SKM-1 (cell line): ENCODE measurements around the gene PHLPP2.

Experiments used
- DNase-seq: peaks from one replicate; lab custom pipeline; 2025; ENCODE audit not compliant: unreplicated experiment; lab: John Stamatoyannopoulos, UW

The PHLPP2 gene

DNA sequence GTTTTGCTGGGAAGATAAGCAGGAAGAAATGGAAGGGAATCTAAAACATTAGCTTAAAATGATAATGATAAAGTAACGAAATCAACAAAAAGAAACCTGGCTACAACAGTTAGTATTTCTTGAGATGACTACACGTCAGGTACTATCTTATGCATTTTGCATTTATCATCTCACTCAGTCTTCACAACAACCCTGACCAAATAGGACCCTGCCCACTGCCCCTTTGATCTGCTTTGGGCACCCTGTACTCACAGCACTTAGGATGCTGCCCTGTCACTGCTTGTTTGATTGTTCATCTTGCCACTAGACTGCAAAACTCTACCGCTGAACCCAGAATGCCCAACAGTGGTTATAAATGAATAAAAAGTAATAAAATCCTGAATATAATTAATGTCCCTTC lies 53.3 kb downstream of the PHLPP2 start:
- DNase-seq: no peak

DNA sequence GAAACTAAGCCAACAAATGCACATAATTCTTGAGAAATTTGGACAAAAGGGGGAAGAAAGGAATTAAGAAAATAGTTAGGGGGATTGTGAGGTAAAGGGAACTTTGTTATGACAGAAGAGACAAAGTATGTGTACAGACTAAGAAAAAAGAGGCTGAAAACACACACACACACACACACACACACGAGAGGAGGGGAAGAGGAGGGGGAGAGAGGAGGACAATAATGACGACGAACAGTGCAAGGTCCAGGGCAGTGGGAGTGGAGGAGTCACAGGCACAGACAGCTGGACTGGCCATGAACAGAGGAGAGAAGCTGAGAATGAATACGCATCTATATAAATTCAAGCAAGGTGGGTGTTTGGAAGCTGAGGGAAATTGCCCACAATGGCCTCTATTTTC lies 54.0 kb downstream of the PHLPP2 start:
- DNase-seq: no peak

DNA sequence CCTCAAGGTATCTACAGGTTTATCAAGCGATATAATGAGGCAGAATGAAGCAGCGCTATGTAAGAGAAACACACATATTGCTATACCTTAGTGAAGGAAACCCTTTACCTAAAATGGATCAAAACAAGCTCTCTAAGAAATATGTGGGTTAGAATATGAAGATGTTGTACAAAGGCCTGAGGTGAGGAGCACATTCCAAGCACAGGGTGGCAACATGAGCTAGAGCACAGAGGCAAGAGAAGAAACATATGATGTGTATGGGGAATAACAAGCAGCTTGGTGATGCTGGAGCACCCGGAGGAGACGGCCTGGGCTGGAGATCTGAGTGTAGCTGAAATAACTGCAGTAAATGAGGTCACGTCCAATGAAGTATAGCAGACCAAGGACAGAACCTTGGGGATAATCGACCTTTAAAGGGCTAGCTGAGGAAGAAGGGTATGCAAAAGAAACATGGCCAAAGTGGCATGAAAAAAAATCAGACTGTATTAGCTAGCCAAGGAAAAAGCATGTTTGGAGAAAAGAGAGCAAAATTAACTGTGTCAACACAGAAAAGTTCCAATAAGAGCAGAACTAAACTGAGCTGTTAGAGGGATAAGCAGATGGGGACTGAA lies 54.5 kb downstream of the PHLPP2 start:
- no peak for DNase-seq

DNA sequence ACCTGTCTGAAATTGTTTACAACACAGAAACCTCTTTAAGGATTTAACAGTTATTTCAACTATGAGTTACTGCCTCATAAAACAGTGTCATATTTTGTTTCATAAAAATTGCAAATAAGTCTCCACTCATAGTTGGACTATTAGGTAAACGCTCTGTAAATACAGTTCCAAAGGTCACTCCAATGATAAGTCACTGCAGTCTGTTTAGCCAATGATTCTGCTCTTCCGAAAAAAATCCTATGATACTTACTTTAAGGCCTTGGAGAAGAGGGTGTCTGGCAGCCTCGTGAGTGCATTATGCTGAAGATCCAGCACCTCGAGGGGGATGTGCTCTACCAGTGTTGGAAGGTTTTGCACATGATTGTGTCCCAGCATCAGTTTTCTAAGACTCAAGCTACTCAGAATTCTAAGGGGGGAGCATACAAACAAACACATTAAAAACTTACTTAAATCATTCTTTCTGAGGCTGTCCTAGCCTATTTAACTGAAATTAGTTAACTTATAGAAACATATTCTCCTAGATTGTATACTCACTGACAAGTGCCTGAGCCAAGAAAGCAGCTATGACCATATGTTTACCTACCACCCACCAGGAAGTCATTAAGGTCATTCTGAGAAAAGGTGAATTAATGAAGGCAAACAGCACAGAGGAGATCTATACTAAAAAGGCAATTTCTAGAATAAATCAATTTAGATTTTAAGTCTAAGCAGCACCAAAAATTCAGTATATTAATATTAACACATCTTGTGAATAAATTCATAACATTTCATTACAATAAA lies 57.4 kb downstream of the PHLPP2 start:
- no peak for DNase-seq

DNA sequence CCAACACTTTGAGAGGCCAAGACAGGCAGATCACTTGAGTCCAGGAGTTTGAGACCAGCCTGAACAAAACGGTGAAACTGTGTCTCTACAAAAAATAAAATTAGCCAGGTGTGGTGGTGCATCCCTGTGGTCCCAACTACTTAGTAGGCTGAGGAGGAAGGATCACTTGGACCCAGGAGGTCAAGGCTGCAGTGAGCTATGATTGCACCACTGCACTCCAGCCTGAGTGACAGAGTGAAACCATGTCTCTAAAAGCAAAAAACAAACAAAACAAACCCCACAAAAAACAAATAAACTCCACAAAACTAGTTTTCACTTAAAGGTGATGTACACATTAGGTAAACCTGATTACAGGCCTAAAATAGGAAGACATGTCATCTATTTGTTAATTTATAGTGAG lies 58.2 kb downstream of the PHLPP2 start:
- DNase-seq: no peak

DNA sequence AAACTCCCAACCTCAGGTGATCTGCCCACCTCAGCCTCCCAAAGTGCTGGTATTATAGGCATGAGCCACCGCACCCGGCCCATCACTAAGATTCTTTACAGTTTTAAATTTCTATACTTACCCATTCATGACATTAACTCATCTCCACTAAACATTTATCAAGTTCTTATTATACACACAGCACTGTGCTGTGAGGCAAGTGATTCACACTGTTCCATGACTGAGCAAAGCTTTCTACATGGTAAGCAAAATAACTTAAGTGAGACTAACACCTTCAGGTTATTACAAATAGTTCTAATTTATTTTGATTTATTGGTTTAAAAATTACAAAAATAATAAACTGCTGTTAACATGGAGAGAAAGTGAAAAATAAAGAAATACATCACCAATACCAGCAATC lies 65.0 kb downstream of the PHLPP2 start:
- no peak for DNase-seq

DNA sequence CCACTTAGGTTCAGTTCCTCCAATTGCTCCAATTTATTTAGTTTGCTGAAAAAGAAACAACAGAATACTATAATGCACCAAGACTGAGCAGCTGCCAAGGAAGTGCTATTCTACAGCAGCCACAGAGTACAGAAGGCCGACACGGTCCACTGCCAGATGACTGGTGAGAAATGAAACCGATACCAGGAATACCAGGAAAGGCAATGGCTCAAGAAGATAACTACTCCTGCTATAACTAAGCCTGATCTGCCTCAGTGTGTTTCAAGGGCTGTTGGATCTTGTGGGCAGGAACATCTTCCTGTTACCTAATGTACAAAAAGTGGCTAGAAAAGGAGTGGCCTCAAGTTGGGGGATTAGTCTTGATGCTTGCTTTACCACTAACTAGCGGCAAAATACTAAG lies 65.7 kb downstream of the PHLPP2 start:
- no peak for DNase-seq

DNA sequence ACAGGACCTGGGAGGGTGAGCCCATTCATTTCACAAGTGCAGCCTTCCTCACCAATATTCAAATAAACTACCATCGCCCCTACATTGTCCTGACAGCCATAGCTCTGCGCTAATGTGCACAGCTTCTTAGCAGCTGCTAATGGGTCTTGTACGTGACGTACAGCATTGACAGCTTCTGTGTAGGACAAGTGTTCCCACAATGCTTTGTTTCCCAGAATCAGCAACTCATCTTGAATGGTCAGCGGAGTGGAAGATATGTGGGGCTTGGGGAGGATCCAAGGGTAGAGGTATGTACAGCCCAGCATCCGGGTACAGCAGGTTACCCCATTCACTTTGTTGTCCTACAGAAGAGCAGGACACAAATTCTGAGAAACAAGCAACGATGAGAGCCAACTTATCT lies 74.8 kb downstream of the PHLPP2 start:
- DNase-seq: no peak

DNA sequence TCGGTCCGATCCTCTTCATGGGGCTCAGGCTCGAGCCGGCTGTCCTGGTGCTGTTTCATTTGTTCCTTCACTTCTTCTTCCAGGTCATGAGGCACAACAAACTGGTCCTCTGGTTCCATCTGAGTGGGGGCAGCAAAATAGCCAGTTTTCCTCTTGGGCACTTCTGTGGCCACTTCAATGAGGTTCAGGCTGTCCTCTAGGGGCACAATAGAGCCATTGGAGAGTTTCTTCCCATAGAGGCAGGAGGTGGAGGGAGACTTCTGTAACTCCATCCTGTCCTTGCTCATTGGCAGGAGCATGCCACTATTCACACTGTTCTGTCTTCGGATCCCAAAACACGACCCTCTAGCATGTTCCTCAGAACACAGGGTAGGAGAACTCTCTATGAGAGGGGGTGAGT lies 75.6 kb downstream of the PHLPP2 start:
- DNase-seq: no peak

DNA sequence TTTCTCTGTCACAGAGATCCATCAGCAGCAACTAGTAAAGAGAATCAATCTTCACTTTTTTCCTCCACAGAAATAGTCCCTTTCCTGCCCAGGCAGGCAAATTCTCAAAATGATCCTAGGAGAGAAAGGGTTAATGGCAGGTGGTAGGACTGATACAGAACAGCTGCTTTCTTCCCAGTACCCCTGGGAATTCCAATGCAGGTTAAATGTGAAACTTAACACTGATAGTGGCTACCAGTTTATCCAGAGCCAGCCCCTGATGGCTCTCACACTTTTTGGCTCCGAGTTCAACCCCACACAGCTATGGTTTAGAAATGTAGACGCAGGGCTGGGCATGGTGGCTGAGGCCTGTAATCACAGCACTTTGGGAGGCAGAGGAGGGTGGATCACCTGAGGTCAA lies 76.3 kb downstream of the PHLPP2 start:
- no peak for DNase-seq

DNA sequence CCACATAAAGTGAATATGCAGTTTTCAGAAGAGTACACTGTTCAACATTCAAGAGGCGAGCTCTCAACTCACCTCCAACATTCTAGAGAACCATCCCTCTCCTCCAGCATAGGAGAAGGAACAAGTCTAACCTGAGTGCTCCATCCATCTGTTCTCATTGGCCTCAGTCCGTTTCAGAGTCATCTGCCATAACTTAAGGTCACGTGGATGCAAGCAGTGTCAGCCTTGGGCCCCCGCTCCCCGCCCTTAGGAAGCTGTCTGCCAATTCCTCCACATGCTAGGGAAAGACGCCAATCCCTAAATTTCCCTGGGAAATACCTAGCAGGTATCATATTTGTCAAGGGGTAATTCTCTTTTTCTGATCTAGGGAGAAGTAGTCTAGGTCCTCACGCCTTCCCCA lies 77.1 kb downstream of the PHLPP2 start:
- DNase-seq: no peak

DNA sequence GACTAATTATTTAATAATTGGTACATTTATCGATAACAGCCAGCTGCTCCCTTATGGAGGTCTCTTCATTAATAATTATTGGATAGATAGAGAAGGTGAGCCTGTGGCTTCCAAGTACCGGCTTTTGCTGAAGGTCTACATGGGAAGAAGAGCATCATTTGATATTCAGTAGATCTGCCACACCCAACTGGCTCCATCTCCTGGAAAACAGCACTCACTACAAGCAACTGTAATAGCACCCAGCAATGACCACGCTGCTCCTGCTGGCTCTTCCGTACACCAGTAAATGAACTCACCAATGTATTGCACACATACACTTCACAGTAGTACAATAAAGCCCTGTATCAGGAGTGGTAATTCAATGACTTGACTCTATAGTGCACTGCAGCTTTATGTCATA lies 79.1 kb downstream of the PHLPP2 start:
- no peak for DNase-seq

DNA sequence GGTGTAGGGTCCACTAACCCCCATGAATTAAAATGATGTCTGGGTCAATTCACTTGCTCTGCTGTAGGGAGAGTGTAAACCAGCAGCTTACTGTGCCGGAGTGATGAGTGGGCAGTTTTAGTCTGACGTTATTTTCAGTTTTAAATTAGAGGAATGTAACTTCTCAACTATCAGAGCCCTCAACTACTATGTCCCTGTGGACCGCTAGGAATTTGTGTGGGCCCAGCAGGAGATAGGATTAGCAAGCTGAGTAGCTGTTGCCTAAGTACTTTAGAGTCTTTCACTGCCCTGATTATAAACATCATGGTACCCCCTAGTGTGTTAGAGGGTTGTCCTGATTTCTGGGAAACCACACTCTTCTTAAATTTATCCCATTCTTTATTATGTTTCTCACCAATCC lies 87.1 kb downstream of the PHLPP2 start:
- no peak for DNase-seq

DNA sequence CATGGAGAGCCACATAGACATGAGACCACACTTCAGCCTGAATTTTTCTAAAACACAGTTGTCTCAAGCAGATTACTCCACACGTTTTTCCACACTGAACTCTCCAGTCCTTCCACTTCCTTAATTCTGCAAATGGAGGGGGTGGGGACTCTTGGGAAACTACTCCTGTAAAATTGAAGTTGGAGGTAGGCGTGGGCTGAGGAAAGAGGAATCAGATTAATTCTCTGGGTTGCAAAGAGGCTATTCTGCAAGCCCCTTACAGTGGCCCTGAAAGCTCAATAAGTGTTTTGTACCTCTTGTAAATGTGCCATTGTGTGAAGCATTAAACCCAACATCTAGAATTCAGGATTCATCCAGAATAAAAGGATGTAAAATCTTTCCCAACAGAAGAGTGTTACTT lies 88.9 kb downstream of the PHLPP2 start:
- DNase-seq: no peak

DNA sequence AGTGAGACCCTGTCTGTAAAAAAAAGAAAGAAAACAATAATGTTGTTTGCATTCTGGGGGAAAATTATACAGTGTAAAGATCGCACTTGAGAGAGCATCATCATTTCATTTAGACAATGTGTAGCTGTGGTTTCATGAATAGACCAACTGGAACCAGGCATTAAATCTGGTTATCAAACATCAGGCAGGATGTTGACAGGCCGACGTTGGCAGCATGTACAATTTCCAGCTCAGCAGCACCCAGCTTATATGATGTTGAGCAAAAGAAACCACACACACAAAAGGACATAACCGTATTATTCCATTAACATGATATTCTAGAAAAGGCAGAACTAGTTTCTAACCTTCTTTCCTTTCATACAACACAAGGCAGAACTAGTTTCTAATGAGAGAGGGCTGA lies 92.7 kb downstream of the PHLPP2 start:
- DNase-seq: no peak

DNA sequence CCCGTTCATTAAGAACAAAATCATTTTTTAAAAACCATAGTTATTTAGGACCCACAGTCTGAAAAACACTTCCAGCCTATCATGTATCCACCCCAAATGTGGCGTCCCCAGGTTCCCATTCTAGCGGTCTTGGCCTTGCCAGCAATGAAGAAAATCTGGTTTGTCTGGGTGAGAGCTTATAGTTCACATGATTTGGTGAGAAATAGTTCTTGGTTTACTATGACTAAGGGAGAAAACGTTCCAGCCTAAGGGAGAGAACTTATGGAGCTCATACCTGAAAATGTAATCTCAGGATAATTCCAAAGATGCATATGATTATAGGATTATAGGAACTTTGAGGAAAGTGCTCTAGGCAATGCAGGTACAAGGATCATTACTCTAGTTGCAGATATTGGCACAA lies 93.7 kb downstream of the PHLPP2 start:
- no peak for DNase-seq

DNA sequence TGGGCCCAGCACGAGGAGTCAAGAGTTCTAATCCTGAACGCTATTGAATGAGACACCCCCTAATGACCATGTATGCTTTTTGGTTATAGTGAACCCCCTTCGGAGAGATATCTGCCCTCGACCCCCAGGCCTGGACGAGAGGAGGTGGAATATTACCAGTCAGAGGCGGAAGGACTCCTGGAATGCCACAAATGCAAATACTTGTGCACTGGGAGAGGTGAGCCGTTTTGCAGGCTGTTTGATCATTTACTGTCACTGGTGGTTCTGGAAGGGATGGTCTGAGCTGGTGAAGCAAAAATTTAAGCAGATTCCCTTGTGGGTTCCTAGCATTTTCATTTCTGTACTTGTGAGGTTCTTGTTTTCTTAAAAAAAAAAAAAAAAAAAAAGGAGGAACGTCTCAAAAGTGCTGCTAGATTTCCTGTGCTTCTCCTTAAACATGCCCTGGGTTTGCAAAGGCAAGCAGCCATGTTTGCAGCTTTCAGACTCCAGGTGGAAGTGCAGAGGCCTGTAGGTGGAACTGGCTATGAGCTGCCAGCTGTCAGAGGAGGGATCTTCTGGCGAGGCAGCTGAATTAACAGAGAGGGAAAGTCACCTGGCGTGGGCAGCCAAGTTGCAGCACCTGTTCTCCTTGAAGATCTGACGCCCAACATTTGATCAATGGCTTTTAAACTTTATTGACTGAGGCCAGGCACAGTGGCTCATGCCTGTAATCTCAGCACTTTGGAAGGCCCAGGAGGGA lies 95.1 kb downstream of the PHLPP2 start:
- DNase-seq: no peak

DNA sequence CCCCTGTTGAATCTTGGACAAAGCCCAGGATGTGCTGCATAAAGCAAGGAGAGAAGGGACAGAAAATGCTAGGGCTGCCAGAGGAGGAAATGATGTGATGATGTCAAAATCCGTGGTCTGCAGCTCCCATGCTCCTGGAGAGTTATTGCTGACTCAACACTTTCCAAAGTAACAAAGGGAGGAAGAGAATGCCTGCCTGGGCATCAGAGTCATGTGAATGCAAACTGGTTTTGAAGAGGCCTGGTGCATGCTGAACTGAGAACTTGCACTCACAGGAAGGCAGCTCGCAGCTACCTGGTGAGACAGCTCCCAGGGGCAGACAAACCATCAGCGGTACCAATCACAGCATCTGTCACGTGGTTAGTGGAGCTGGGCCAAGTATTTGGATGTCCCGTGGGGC lies 95.7 kb downstream of the PHLPP2 start:
- no peak for DNase-seq

DNA sequence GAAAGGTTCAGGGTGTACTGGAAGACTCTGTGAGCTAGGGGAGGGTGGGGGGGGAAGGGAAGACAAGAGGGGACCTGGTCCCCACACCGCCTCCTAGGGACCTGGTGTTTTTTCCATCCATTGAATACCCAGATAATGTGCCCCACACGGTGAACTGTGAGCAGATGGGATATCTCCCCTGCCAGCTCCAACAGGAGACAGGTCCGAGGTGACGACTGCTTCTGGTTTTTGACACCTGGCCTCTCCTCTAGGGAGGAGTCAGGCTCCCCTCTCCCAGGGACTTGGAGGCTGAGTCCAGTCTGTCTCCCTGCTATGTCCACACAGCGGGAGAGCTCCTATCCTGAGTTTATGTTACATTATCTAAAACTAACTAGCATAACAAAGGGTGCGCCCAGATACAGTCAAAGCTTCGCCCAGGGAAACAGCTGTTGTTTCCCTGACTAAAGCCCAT lies 96.7 kb downstream of the PHLPP2 start:
- no peak for DNase-seq

DNA sequence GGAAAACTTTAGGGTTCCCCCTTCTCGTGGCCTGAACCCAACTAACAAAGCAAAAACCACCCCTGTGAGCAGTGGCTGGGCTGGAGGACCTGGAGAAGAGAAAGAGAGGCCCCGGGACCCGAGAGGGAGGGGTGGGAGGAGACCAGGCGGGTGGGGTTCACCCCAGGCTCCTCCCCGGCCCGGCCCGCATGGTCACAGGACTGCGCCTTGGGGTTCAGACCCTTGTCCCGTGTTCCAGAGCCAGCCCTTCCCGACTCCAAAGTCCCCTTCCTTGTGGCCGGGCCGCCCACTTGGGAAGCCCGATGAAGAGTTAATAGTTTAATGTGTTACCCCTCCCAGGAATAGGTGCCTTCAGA lies 97.7 kb downstream of the PHLPP2 start:
- DNase-seq: no peak

DNA sequence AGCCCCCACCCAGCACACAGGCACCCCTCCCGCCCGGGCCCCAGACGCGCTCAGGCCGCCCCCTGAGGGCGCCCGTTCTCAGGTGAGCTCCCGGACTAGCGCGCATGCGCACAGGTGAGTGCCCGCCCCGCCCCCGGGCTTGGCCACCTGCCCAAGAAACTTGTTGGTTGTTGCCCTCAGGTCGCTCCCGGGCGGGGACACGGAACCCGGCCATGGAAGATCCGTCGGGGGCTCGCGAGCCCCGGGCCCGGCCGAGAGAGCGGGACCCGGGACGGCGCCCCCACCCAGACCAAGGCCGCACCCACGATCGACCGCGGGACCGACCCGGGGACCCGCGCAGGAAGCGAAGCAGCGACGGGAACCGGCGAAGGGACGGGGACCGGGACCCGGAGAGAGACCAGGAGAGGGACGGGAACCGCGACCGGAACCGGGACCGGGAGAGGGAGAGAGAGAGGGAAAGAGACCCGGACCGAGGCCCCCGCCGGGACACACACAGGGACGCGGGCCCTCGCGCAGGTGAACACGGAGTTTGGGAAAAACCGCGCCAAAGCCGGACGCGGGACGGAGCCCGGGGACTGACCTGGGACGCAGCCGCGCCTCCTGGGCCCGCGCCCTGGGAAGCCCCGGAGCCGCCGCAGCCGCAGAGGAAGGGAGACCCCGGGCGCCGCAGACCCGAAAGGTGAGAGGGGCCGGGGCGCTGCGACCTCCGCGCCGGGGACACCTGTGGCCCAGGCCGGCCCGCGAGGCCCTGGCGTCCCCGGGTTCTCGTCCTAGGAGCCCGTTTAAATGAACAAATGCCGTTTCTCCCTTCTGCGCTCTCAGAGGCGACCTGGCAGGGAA lies 98.3 kb downstream of the PHLPP2 start, which contains the start of gene MARVELD3:
Gene MARVELD3 (plus strand): TSS at position 167 of the 840 bp plus-strand sequence. CDS start 46 bp downstream, at position 213.
- DNase-seq: no peak
